Keratinocyte (primary cell): ENCODE measurements around the gene DNAH2. TPM values are rescaled to one million over a fixed set of nuclear protein-coding genes. Genes with fewer than 3 reads are reported as not detected.

Source experiments
- DNase-seq: peaks from one replicate; pipeline ENCODE4 v3.0.0-alpha.2; 2011; ENCODE audit warnings: low read depth, missing footprints, low spot score
- FAIRE-seq: peaks from 2 replicates; lab custom pipeline; 2011; peaks lifted over from hg19 to GRCh38; lab: Jason Lieb, UNC
- H2AFZ ChIP-seq: 2 replicates; pipeline ENCODE4 v1.6.0; 2012; ENCODE audit warnings: low read length, control low read depth, inconsistent platforms; ENCODE audit not compliant: control insufficient read depth
- H3K27ac ChIP-seq: 2 replicates; pipeline ENCODE4 v1.5.1; 2011; ENCODE audit warnings: low read length; ENCODE audit not compliant: control insufficient read depth, insufficient read depth
- H3K27me3 ChIP-seq: 3 replicates; pipeline ENCODE4 v1.6.0; 2011; ENCODE audit warnings: low read length; ENCODE audit not compliant: control insufficient read depth, insufficient read depth; ENCODE audit errors: extremely low read depth
- H3K36me3 ChIP-seq, 2 experiments: 2 replicates in 1 of 2; 3 replicates in 1 of 2; pipeline ENCODE4 v1.5.1; 2011; ENCODE audit warnings: low read length in 2 of 2, mild to moderate bottlenecking in 1 of 2; ENCODE audit not compliant: control insufficient read depth in 2 of 2, insufficient read depth in 2 of 2; ENCODE audit errors: extremely low read depth in 1 of 2
- H3K4me1 ChIP-seq: 3 replicates; pipeline ENCODE4 v1.5.1; 2011; ENCODE audit warnings: low read length; ENCODE audit not compliant: control insufficient read depth, insufficient read depth; ENCODE audit errors: extremely low read depth
- H3K4me2 ChIP-seq: 3 replicates; pipeline ENCODE4 v1.6.0; 2011; ENCODE audit warnings: low read depth, low read length; ENCODE audit not compliant: control insufficient read depth, insufficient read depth; ENCODE audit errors: extremely low read depth
- H3K4me3 ChIP-seq, 3 experiments: fragments of 200-600 bp in 1 of 3; sonication (generic) in 1 of 3; 2 replicates in 2 of 3; 3 replicates in 1 of 3; pipeline ENCODE4 v1.5.1; 2011 to 2016; ENCODE audit warnings: low read length in 3 of 3, mild to moderate bottlenecking in 3 of 3, control low read depth in 2 of 3, inconsistent platforms in 1 of 3, low read depth in 1 of 3, mixed read lengths in 1 of 3, mixed run types in 1 of 3, moderate library complexity in 1 of 3; ENCODE audit not compliant: control insufficient read depth in 2 of 3, insufficient read depth in 2 of 3; ENCODE audit errors: extremely low read depth in 1 of 3
- H3K79me2 ChIP-seq: 2 replicates; pipeline ENCODE4 v1.6.0; 2012; ENCODE audit warnings: low read length; ENCODE audit not compliant: control insufficient read depth, insufficient read depth
- H3K9ac ChIP-seq: 3 replicates; pipeline ENCODE4 v1.6.0; 2011; ENCODE audit warnings: low read length; ENCODE audit not compliant: control insufficient read depth, insufficient read depth; ENCODE audit errors: extremely low read depth
- H3K9me1 ChIP-seq: 3 replicates; pipeline ENCODE4 v1.6.0; 2011; ENCODE audit warnings: low read length; ENCODE audit not compliant: control insufficient read depth, insufficient read depth; ENCODE audit errors: extremely low read depth
- H3K9me3 ChIP-seq: 2 replicates; pipeline ENCODE4 v1.5.1; 2012; ENCODE audit warnings: low read depth, low read length; ENCODE audit not compliant: control insufficient read depth
- H4K20me1 ChIP-seq: 3 replicates; pipeline ENCODE4 v1.6.0; 2011; ENCODE audit warnings: low read length; ENCODE audit not compliant: control insufficient read depth, insufficient read depth; ENCODE audit errors: extremely low read depth
- CTCF ChIP-seq, 3 experiments: IDR thresholded peaks in 1 of 3; conservative IDR thresholded peaks in 1 of 3; optimal IDR thresholded peaks in 1 of 3; 2 replicates in 2 of 3; 3 replicates in 1 of 3; pipeline versions ENCODE3 to v1.5.1; 2011; ENCODE audit warnings: low read length in 3 of 3, mild to moderate bottlenecking in 3 of 3, moderate library complexity in 2 of 3, control low read depth in 1 of 3, inconsistent platforms in 1 of 3; ENCODE audit not compliant: insufficient read depth in 2 of 3; ENCODE audit errors: extremely low read depth in 1 of 3
- EZH2 ChIP-seq: IDR thresholded peaks from one replicate; pipeline ENCODE4 v1.6.1; 2012; ENCODE audit warnings: inconsistent platforms, mild to moderate bottlenecking, low read length, moderate library complexity
- dilution Hi-C: fragments of 300-500 bp; cut with MboI; formaldehyde crosslinking; loops from one replicate; pipeline ENCODE4 v1.7.0; 2020; ENCODE audit warnings: low sequenced_read_pairs; ENCODE audit not compliant: extremely low pct_ligation_motif_present
- polyA plus RNA-seq, 5 experiments: library from polyadenylated mRNA; depleted of rRNA in 3 of 5; stranded (reverse) in 3 of 5; stranded (forward) in 1 of 5; unstranded in 1 of 5; fragments of >200 nt; gene quantifications; 1 replicate in 1 of 5; 2 replicates in 3 of 5; 3 replicates in 1 of 5; pipeline versions ENCODE4 v1.2.1 to v1.2.3, GENCODE V29; 2011 to 2012; ENCODE audit warnings: missing spikeins in 2 of 5, low read depth in 1 of 5, low replicate concordance in 1 of 5

Gene DNAH2
- polyA plus RNA-seq, 1 donor (not counting 4 experiments of a cell fraction or from before 2014, with no cell fraction given) = 0.13 TPM

GRCh38 chr17:7732981-7733539 is 15.5 kb downstream of the DNAH2 start:
- Histone ChIP-seq H3K9ac (no peak overlapping the region), H4K20me1 (no peaks in the 10 kb centered on the region), H3K9me3 (no peaks in the 10 kb centered on the region), H3K4me2 (no peak overlapping the region), H3K4me3 (no peak overlapping the region), H3K36me3 (no peaks in the 10 kb centered on the region), H3K9me1 (no peaks in the 10 kb centered on the region), H3K4me1 (no peaks in the 10 kb centered on the region), H2AFZ (no peak overlapping the region), H3K27ac (no peak overlapping the region), H3K27me3 (peaks cover 18% of the 10 kb centered on the region), H3K79me2 (no peaks in the 10 kb centered on the region)
- TF ChIP-seq EZH2 (no peak), CTCF (optimal IDR thresholded peaks at IDR 0.05 in 1 of 3, IDR thresholded peaks at IDR 0.05 in 1 of 3, conservative IDR thresholded peaks at IDR 0.05 in 1 of 3; ENCODE audit: extremely low read depth in 1 of 3, insufficient read depth in 2 of 3, low read length in 3 of 3) (no peak)
- DNase-seq (no peak), FAIRE-seq (no peak)
- dilution Hi-C loops = no loop called here

- Histone ChIP-seq H3K36me3 (no peaks in the 10 kb centered on the region), H4K20me1 (no peaks in the 10 kb centered on the region), H3K27me3 (peaks cover 29% of the 10 kb centered on the region), H3K27ac (no peak overlapping the region), H3K9me3 (no peaks in the 10 kb centered on the region), H3K9ac (no peak overlapping the region), H2AFZ (no peak overlapping the region), H3K4me1 (peaks cover 2% of the 10 kb centered on the region), H3K4me3 (no peak overlapping the region), H3K9me1 (no peaks in the 10 kb centered on the region), H3K79me2 (no peaks in the 10 kb centered on the region), H3K4me2 (no peak overlapping the region)
- dilution Hi-C loops = no loop called here
- no peak for DNase-seq
- TF ChIP-seq CTCF (optimal IDR thresholded peaks at IDR 0.05 in 1 of 3, IDR thresholded peaks at IDR 0.05 in 1 of 3, conservative IDR thresholded peaks at IDR 0.05 in 1 of 3; ENCODE audit: extremely low read depth in 1 of 3, insufficient read depth in 2 of 3, low read length in 3 of 3) = no peak
- no peak for TF ChIP-seq EZH2
- no peak for FAIRE-seq
These were observed 20.1 kb downstream of the DNAH2 start for GRCh38 chr17:7737601-7738000.
